Neuronal stem cell (in vitro differentiated cells): ENCODE measurements around the gene PDCD1.

Source experiments
- DNase-seq: peaks from one replicate; pipeline ENCODE4 v3.0.0-alpha.2; 2013; ENCODE audit warnings: low spot score
- H2AFZ ChIP-seq: one replicate; pipeline ENCODE4 v1.6.1; 2013; ENCODE audit warnings: mild to moderate bottlenecking, low read length, inconsistent platforms
- H2AK5ac ChIP-seq: 2 replicates; pipeline ENCODE4 v1.6.1; 2013; ENCODE audit warnings: low read depth, mild to moderate bottlenecking, inconsistent platforms, low read length, moderate library complexity, mixed read lengths
- H2BK120ac ChIP-seq: 2 replicates; pipeline ENCODE4 v1.6.1; 2013; ENCODE audit warnings: low read depth, mild to moderate bottlenecking, inconsistent platforms, low read length, moderate library complexity, mixed read lengths
- H2BK12ac ChIP-seq: one replicate; pipeline ENCODE4 v1.6.1; 2013; ENCODE audit warnings: low read length, inconsistent platforms
- H2BK15ac ChIP-seq: 2 replicates; pipeline ENCODE4 v1.6.1; 2013; ENCODE audit warnings: mild to moderate bottlenecking, low read length, inconsistent platforms, mixed read lengths
- H2BK5ac ChIP-seq: one replicate; pipeline ENCODE4 v1.6.1; 2013; ENCODE audit warnings: inconsistent platforms, mild to moderate bottlenecking, low read length, moderate library complexity
- H3K14ac ChIP-seq: one replicate; pipeline ENCODE4 v1.6.1; 2013; ENCODE audit warnings: low read length, inconsistent platforms
- H3K18ac ChIP-seq: 2 replicates; pipeline ENCODE4 v1.6.1; 2013; ENCODE audit warnings: low read length, inconsistent platforms
- H3K23ac ChIP-seq: 2 replicates; pipeline ENCODE4 v1.6.1; 2013; ENCODE audit warnings: low read depth, mild to moderate bottlenecking, mixed read lengths, low read length, inconsistent platforms; ENCODE audit not compliant: poor library complexity
- H3K27ac ChIP-seq: replicated peaks from 3 replicates; pipeline ENCODE4 v1.5.1; 2013; ENCODE audit warnings: low read length, inconsistent platforms
- H3K27me3 ChIP-seq, 3 experiments: 2 replicates each; pipeline ENCODE4 v1.6.1; 2013; ENCODE audit warnings: low read length in 3 of 3, mild to moderate bottlenecking in 2 of 3, inconsistent platforms in 1 of 3, low read depth in 1 of 3, mixed read lengths in 1 of 3, moderate library complexity in 1 of 3; ENCODE audit not compliant: control insufficient read depth in 3 of 3, insufficient read depth in 3 of 3
- H3K36me3 ChIP-seq, 2 donors: replicated peaks in 1 of 2; 2 replicates each; pipeline ENCODE4 v1.6.1; 2013; ENCODE audit warnings: low read length in 2 of 2; ENCODE audit not compliant: control insufficient read depth in 2 of 2, insufficient read depth in 2 of 2
- H3K4ac ChIP-seq: 2 replicates; pipeline ENCODE4 v1.6.1; 2013; ENCODE audit warnings: inconsistent platforms, mild to moderate bottlenecking, low read length, moderate library complexity
- H3K4me1 ChIP-seq, 2 donors: 1 replicate in 1 of 2; 2 replicates in 1 of 2; pipeline ENCODE4 v1.6.1; 2013; ENCODE audit warnings: low read length in 2 of 2, low read depth in 1 of 2; ENCODE audit not compliant: control insufficient read depth in 2 of 2, insufficient read depth in 1 of 2
- H3K4me2 ChIP-seq: one replicate; pipeline ENCODE4 v1.6.1; 2013; ENCODE audit warnings: mild to moderate bottlenecking, low read length, inconsistent platforms; ENCODE audit not compliant: insufficient read depth, poor library complexity, severe bottlenecking
- H3K4me3 ChIP-seq, 2 donors: 2 replicates each; pipeline ENCODE4 v1.5.1; 2013; ENCODE audit warnings: low read length in 2 of 2, mild to moderate bottlenecking in 2 of 2, inconsistent platforms in 1 of 2, moderate library complexity in 1 of 2
- H3K79me1 ChIP-seq: one replicate; pipeline ENCODE4 v1.6.1; 2013; ENCODE audit warnings: low read depth, mild to moderate bottlenecking, inconsistent platforms, low read length, moderate library complexity
- H3K9ac ChIP-seq: one replicate; pipeline ENCODE4 v1.6.1; 2013; ENCODE audit warnings: mild to moderate bottlenecking, low read depth, low read length, inconsistent platforms; ENCODE audit not compliant: poor library complexity
- H3K9me3 ChIP-seq, 2 donors: replicated peaks in 1 of 2; 2 replicates each; pipeline versions ENCODE3 to v1.6.1; 2013; ENCODE audit warnings: low read length in 2 of 2, mild to moderate bottlenecking in 2 of 2, inconsistent platforms in 1 of 2, low read depth in 1 of 2, mixed read lengths in 1 of 2, moderate library complexity in 1 of 2; ENCODE audit not compliant: control insufficient read depth in 2 of 2, insufficient read depth in 1 of 2
- H4K8ac ChIP-seq: one replicate; pipeline ENCODE4 v1.6.1; 2013; ENCODE audit warnings: low read depth, mild to moderate bottlenecking, inconsistent platforms, low read length, moderate library complexity
- H4K91ac ChIP-seq: one replicate; pipeline ENCODE4 v1.6.1; 2013; ENCODE audit warnings: low read length, low read depth, mild to moderate bottlenecking, inconsistent platforms; ENCODE audit not compliant: poor library complexity
- WGBS, 2 donors: extraction: QIAGEN DNeasy Blood & Tissue Kit; methylation state at CpG; one replicate each; pipeline ENCODE4 v1.1.7; 2013; ENCODE audit warnings: missing lambda C conversion rate in 2 of 2, mixed read lengths in 1 of 2; ENCODE audit not compliant: insufficient read length in 2 of 2, insufficient replicate concordance in 1 of 2; ENCODE audit errors: extremely low coverage in 2 of 2; 5-methylcytosine and 5-hydroxymethylcytosine counted together

The PDCD1 gene

DNA sequence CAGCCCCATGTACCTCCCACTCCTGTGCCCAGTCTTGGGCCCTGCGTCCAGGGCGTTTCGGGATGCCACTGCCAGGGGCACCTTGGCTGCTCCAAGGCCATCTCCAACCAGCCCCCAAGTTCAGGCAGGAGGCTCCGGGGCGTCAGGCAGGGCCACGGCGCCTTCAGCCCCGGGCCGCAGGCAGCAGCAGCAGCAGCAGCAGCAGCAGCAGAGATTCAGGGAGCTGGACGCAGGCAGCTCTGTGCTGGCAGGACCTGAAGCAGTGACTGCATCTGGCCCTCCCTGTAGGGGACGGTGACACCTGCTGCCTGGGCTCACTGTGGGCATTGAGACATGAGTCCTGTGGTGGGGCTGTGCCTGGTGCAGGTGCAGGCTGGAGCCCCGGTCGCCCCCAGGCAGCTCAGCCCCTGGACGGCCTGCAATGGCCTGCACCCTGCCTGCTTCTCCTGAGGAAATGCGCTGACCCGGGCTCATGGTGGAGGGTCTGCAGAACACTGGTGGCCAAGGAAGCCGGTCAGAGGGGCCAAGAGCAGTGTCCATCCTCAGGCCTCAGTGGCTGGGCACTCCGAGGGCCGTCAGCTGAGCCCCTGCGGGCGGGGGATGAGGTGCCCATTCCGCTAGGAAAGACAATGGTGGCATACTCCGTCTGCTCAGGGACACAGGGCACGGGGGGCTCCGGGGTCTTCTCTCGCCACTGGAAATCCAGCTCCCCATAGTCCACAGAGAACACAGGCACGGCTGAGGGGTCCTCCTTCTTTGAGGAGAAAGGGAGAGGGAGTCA lies 8.0 kb downstream of the PDCD1 start:
- peak overlapping the region; percentile 21 for H3K14ac ChIP-seq
- no peaks in the 10 kb centered on the region for H3K36me3 ChIP-seq
- H3K4ac ChIP-seq = peak overlapping the region; percentile 89
- peak overlapping the region; percentile 2 for H2BK15ac ChIP-seq
- H4K8ac ChIP-seq = peak overlapping the region; percentile 65
- H3K79me1 ChIP-seq = no peaks in the 10 kb centered on the region
- H4K91ac ChIP-seq = no peak overlapping the region
- H3K4me2 ChIP-seq = peak overlapping the region; percentile 11
- H3K27ac ChIP-seq = no peak overlapping the region
- H2BK5ac ChIP-seq = peak overlapping the region; percentile 35
- H3K4me3 ChIP-seq = no peak overlapping the region
- H3K18ac ChIP-seq = peak overlapping the region; percentile 87
- H2BK120ac ChIP-seq = peak overlapping the region; percentile 41
- no peak for DNase-seq
- H3K9ac ChIP-seq = peak overlapping the region; percentile 30
- H3K4me1 ChIP-seq = peaks cover 0 to 6% of the 10 kb centered on the region in 2 donors
- no CpG with 5 or more reads among the region's 27 CpGs for WGBS, 2 donors
- H3K9me3 ChIP-seq = no peaks in the 10 kb centered on the region
- H2AFZ ChIP-seq = peak overlapping the region; percentile 22
- H3K23ac ChIP-seq = peak overlapping the region; percentile 43
- H2AK5ac ChIP-seq = peak overlapping the region; percentile 20
- H3K27me3 ChIP-seq = peaks cover 0 to 20% (median 0%) of the 10 kb centered on the region in 3 experiments
- H2BK12ac ChIP-seq = no peak overlapping the region

DNA sequence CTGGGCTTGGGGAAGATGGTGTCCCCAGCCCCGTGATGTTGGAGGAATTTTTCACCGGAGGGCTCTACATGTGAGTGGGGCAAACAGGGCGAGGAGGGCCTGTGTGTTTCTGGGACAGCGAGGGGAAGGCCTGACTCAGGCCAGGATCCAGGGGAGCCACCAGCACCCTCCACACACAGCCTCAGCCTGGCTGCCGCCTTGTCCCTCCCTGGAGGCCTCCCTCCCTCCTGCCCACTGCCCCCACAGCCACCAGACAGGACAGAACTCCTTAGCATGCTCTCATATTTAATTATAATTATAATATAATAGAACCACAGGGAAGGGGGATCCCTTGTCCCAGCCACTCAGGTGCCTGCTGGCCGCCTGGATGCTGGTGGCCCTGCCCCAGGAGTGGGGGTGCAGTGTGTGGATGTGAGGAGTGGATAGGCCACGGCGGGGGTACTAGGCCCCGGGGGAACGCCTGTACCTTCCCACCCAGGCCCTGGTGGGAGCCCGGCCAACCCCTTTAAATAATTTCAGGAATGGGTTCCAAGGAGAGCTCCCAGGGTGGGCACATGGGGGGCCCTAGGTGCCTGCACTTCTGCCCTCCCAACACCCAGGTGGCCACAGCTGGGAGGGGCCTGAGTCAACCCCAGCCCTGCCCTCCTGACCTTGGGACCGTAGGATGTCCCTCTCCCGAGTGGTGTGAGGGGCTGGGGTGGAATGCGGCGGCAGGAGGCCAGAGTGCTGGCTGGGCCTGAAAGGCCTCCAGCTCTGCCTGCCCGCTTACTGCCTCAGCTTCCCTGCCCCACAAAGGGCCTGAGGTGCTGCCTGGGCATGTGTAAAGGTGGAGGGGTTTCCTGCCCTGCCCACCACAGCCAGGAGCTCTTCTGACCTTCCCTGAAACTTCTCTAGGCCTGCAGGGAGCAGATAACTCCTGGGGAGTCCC lies 8.8 kb downstream of the PDCD1 start:
- Histone ChIP-seq H3K4me2 (no peak overlapping the region), H2AFZ (peak overlapping the region; percentile 22), H3K9ac (peak overlapping the region; percentile 30), H3K9me3 (no peaks in the 10 kb centered on the region), H3K23ac (no peak overlapping the region), H3K4me3 (no peak overlapping the region), H2AK5ac (peak overlapping the region; percentile 81), H3K14ac (no peak overlapping the region), H2BK120ac (peak overlapping the region; percentile 41), H3K4me1 (peaks cover 0 to 8% of the 10 kb centered on the region in 2 donors), H3K18ac (peak overlapping the region; percentile 87), H3K27me3 (peaks cover 0 to 23% (median 6%) of the 10 kb centered on the region in 3 experiments), H4K8ac (no peak overlapping the region), H2BK12ac (no peak overlapping the region), H4K91ac (no peak overlapping the region), H2BK5ac (peak overlapping the region; percentile 35), H3K27ac (no peak overlapping the region), H2BK15ac (peak overlapping the region; percentile 58), H3K36me3 (no peaks in the 10 kb centered on the region), H3K79me1 (no peaks in the 10 kb centered on the region), H3K4ac (no peak overlapping the region)
- WGBS, 2 donors = no CpG with 5 or more reads among the region's 16 CpGs
- DNase-seq = no peak

DNA sequence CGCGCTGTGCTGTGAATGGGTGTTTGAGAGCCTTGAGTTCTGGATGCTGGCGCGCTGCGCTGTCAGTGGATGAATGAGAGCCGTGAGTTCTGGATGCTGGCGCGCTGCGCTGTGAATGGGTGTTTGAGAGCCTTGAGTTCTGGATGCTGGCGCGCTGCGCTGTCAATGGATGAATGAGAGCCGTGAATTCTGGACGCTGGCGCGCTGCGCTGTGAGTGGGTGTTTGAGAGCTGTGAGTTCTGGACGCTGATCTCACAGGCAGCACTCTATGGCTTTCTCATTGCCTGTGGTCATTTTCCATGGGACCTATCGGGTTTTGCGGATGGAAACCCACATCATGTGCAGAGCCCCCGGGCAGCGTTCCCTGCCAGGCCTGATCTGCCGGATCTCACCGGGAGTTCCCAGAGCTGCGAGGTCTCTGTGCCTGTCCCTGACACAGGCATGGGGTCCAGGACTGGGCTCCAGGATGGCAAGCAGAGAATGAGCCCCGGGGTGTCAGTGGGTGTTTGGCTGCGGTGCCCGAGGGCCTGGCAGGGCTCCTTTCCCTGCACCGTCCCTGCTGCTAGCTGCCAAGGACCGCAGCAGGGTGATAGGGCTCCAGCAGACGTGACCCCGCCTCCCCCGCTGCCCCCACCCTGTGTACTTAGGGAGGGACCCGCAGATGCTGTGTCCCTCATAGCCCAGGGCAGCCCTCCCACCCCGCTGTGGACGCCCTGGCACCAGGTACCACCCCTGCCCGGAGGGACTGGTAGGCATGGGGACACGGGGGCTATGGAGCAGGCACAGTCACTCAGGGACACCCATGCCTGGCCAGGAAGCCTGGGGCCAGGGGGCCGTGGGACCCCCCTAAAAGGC lies 9.7 kb downstream of the PDCD1 start:
- Histone ChIP-seq H3K4me1 (peaks cover 0 to 9% of the 10 kb centered on the region in 2 donors), H3K27ac (no peak overlapping the region), H3K4me2 (no peak overlapping the region), H3K9ac (peak overlapping the region; percentile 21), H3K4me3 (no peak overlapping the region), H3K18ac (peak overlapping the region; percentile 71), H2BK12ac (no peak overlapping the region), H3K4ac (no peak overlapping the region), H3K36me3 (no peaks in the 10 kb centered on the region), H3K9me3 (no peaks in the 10 kb centered on the region), H3K14ac (no peak overlapping the region), H2BK5ac (no peak overlapping the region), H3K23ac (no peak overlapping the region), H3K79me1 (no peaks in the 10 kb centered on the region), H2AK5ac (peak overlapping the region; percentile 81), H2BK15ac (peak overlapping the region; percentile 58), H2BK120ac (no peak overlapping the region), H2AFZ (no peak overlapping the region), H4K91ac (no peak overlapping the region), H4K8ac (no peak overlapping the region), H3K27me3 (peaks cover 0 to 28% (median 13%) of the 10 kb centered on the region in 3 experiments)
- no CpG with 5 or more reads among the region's 39 CpGs for WGBS, 2 donors
- DNase-seq = no peak
